HG03457 (cell line): Measurements from ENCODE around the gene CACNA1F.
"Not testable (repeated sequence)": the region's sequence is repeated elsewhere in the genome, so short reads cannot be mapped to it uniquely, and the experiment has no call there.

Source experiments
- ATAC-seq: cut with Tn5 transposase; IDR thresholded peaks from one replicate; pipeline ENCODE4 v1.9.1; 2021; ENCODE audit warnings: moderate number of reproducible peaks; ENCODE audit not compliant: unreplicated experiment

CACNA1F gene

DNA sequence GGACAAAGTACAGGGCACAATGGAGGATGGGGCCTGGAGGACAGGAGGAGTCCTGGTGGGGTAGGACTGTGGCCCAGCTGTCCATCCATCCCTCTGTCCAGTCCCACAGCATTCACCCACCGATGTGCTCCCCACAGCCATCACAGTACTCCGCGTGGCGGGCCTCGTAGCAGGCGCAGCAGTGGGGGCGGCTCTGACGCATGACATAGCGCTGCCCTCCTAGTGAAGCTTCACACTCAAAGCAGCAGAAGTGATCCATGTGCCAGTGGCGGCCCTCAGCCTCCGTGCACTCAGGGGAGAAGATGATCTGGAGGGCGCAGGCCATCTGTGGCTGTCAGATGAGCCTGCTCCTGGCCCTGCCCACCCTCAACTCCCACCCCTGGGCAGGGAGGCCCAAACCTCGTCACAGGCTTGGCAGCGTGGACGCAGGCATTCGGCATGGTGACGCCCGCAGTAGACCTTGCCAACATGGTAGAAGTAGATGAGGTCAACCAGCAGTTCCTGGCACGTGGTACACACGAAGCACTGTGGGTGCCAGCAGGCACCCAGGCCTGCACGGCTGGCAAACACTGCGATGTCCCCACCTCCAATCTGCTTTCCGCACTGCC lies 55.2 kb downstream of the CACNA1F start:
- no peak for ATAC-seq

DNA sequence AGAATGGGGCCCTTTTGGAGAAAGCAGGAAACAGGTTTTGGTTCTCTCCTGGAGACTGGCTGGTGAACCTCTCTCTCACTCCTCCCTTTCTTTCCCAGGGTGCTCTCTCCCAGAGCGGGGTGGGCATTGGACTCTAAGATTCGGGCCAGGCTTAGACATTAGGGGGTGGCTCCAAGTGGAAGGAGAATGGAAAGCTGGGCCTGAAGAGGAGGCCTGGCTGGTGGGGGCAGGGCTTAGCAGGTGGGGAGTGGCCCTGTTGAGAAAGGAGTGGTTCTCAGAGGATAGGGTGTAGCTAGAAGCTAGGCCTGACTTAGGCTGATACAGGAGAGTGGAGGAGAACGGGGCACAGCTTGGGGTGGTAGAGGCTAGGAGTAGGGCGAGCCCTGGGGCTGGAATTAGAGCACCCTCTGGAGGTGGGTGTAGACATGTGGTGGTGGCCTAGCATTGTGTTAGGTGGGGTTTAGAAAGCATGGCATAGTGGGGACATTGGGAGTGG lies 55.8 kb downstream of the CACNA1F start:
- no peak for ATAC-seq

DNA sequence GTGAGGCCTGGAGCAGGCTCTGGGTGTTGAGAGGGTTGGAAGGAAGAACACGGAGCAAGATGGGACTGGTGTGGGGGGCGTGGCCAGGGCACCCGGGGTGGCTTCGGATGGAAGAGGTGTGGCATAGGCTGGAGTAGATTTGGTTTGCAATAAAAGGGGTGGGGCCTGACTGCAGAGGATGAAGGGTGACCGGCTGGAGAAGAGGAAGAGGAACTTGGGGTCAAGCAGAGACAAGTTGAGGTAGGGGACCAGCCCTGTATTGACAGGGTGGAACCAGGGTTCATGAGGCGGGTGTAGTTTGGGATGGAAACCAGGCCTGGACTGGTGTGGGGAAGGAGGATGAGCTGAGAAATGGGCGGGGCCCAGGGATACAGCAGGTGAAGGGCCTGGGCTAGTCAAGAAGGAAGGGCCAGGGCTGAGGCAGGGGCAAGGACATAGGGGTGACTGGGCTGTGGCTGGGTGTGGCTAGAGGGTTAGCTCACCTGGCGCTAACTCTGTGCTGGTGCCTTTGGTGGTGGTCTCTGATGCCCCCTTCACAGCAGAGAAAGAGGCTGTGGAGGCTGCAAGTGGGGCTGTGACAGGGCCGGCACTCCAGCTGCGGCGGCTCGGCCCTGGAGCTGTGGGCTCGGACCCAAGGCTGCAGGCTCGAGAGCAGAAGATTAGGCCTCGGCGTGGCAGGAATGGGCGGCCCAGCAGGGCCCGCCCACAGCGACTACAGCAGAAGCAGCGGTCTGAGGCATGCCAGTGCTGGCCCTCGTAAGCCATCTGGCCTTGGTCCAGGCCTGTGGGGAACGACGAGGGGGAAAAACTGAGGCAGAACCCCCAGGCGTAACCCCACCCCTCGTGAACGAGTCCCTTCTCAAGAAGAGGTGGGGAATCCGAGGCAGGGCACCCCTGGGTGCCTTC lies 56.5 kb downstream of the CACNA1F start:
- ATAC-seq = no peak

DNA sequence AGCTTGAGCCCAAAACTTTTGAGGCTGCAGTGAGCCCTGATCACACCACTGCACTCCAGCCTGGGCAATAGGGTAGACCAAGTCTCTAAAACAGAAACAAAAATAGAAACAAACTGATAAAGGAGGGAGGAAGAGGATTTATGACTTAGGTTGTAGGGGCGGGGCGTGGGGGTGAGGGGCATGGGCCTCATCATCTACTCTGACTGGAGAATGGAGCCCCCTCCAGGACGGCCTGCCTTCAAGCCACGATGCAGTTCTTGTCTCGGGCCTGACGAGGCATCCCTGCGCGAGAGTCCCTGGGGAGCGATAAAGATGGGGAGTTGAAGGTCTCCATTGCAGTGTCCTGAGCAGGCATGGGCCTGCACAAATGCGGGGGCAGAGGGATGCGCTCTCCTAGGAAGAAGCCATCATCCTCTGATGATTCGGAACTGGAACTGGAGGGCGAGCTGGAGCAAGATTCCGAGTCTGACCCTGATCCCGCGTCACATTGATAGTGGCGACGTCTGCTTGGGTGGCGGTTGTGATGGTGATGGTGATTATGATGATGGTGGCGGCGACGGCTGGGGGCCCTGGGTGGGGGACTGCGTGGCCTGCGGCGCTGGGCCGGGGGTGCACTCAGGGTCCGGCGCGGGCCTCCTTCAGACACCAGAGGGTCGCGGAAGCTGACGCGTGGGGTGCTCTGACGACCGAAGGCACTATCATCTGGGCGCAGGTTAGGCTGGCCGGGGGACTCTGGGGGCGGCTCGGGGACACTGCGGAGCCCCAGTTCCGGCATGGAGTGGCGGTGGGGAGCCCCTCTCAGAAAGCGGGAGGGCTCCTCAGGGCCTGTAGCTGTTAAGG lies 57.5 kb downstream of the CACNA1F start:
- ATAC-seq = no peak

DNA sequence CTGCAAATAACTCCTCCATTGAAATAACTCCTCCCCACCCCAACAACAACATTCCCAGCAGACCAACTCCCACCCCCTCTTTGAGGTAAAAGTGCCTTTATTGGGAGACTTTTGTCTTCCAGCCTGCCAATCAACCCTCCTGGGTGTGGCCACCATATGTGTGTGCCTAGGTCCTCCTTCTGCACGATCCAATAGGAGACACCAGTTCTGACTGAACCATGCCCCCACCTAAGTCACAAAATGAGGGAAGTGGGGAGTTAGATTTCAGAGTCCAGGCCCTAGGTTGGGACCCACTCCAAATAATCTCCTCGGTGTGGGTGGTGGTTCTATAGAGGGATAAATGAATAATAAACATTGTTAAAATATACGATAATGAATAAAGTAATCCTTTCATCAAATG lies 58.4 kb downstream of the CACNA1F start:
- no peak for ATAC-seq

DNA sequence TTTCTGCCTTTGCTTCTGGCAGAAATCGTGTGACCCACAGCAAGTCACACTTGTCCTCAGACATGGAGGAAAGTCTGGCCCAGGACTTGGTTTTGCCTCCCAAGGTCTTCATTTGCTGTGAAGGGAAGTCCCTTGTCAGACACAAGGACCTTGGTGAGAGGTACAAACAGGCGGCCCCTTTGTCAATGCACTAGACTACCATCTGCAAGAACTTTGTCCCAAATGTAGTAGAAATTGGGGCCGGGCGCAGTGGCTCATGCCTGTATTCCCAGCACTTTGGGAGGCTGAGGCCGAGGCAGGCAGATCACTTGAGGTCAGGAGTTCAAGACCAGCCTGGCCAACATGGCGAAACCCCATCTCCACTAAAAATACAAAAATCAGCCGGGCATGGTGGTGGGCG lies 59.6 kb downstream of the CACNA1F start:
- not testable (repeated sequence) for ATAC-seq

GRCh38 chrX:49172280-49172780 lies 60.8 kb downstream of the CACNA1F start:
- ATAC-seq = peak; percentile 61

DNA sequence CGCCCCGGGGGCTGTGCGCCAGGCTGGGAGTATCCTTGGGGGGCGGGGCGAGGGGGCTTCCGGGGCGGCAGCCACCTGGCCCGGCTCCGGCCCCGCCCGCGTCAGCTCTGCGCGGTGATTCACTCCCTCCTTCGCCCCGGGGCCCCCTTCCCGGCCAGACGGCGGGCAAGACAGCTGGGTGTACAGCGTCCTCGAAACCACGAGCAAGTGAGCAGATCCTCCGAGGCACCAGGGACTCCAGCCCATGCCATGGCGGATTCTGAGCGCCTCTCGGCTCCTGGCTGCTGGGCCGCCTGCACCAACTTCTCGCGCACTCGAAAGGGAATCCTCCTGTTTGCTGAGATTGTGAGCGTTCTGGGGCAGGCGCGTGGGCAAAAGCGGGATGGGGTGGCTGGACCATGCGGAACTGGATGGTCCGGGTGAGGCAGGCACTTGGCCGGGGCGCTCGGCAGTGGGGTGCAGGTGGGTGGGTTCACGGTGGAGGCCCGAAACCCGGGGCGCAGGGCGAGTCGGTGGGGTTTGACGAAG lies 61.3 kb downstream of the CACNA1F start, which contains the start of gene PLP2:
Gene PLP2 (plus strand): TSS at position 147 of the 528 bp plus-strand sequence. CDS start 103 bp downstream, at position 250.
- no peak for ATAC-seq

DNA sequence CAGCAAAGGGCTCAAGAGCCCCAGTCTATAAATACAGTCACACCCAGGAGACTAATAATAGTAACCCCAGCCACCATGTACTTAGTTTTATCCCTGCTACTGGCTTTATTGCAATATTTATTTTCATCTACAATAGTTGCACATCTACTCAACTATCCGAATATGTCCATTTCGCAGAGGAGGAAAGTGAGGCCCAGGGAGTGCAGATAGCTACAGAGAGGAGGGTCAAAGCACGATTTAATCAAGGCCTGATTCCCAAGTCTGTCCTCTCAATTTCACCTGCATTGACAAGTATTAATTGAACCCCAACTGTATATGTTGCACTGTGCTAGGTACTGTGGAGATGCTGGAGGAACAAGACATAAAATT lies 65.4 kb downstream of the CACNA1F start:
- ATAC-seq = no peak

GRCh38 chrX:49166914-49167739 lies 66.0 kb downstream of the CACNA1F start:
- ATAC-seq = peak; percentile 23

- ATAC-seq = peak; percentile 39
These were observed 66.9 kb downstream of the CACNA1F start for GRCh38 chrX:49165901-49166881.

DNA sequence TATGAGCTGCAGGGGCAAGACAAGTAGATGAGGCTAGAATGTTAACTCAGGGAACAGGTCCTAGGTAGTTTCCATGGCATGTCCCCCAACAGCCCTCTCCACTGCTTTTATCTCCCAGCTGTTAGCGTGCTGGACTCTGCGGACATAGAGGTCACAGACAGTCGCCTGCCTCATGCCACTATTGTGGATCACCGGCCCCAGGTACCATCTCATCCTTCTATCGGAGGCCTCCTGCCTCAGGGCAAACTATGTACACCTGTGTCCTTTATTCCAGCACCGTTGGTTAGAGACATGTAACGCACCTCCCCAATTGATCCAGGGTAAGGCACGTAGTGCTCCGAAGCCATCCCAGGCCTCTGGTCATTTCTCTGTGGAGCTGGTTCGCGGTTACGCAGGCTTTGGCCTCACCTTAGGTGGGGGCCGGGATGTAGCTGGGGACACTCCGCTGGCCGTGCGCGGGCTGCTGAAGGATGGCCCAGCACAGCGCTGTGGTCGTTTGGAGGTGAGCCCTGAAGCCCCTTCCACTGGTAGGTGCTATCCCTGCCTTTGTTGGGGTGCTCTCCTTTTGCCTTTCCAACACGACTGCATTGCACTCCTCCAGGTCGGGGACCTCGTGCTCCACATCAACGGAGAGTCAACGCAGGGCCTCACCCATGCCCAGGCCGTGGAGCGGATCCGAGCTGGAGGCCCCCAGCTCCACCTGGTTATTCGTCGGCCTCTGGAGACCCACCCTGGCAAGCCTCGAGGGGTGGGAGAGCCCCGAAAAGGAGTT lies 68.4 kb downstream of the CACNA1F start:
- no peak for ATAC-seq

GRCh38 chrX:49163555-49164419 lies 69.4 kb downstream of the CACNA1F start:
- no peak for ATAC-seq

GRCh38 chrX:49162620-49163019 lies 70.5 kb downstream of the CACNA1F start, which contains the start of gene MAGIX:
Gene MAGIX, plus strand, starts transcription at chrX:49162758. Its CDS starts 132 bp downstream, at chrX:49162890.
- no peak for ATAC-seq

DNA sequence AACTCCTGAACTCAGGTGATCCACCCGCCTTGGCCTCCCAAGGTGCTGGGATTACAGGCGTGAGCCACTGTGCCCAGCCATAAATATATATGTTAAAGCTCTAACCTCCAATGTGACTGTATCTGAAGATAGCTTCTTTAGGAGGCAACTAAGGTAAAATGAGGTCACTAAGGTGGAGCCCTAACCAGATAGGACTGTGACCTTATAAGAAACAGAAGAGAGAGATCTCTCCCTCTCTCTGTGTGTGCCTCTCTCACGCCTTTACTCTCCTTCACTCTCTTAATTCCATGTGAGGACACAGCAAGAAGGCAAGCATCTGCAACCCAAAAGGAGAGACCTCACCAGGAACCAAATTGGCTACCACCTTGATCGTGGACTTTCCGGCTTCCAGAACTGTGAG lies 71.5 kb downstream of the CACNA1F start:
- ATAC-seq = no peak

DNA sequence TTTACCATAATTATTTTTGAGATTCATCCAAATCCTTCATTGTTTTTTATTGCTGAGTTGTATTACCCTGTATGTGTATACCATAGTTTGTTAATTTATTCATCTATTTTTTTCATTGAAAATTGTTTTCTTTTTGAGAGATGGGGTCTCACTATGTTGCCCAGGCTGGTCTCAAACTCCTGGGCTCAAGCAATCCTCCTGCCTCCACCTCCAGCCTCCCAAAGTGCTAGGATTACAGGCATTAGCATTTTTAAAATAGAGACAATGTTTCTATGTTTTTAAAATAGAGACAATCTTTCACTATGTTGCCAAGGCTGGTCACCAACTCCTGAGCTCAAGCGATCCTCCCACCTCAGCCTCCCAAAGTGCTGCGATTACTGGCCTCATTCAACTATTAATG lies 72.2 kb downstream of the CACNA1F start:
- no peak for ATAC-seq

DNA sequence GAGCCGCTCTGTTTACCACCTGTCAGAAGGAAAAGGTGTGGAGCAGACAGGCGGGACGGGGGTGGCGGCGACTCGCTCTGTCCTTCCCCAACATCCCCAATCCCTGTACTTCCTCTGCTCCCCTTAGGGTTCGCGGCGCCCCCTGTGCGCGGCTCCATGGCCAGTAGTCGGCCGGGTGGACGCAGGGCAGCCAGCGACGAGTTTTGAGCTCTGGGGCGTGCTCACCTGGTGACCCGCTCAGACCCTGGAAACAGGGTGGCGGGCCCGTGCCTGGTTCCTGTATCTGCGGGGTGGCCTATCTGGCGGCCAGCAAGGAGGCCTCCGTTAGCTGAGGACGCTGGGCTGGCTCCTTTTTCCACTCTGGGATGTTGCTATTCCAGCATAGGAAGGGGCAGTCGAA lies 75.9 kb downstream of the CACNA1F start:
- ATAC-seq = no peak
